GM19328 (cell line): ENCODE results near the gene DPP6.

Experiments used
- ATAC-seq: cut with Tn5 transposase; IDR thresholded peaks from one replicate; pipeline ENCODE4 v1.9.1; 2021; ENCODE audit warnings: mild to moderate bottlenecking, moderate library complexity; ENCODE audit not compliant: unreplicated experiment

Gene DPP6

GRCh38 chr7:154217688-154218340 lies 165.6 kb downstream of the DPP6 start:
- no peak for ATAC-seq

GRCh38 chr7:154231732-154232131 lies 179.5 kb downstream of the DPP6 start:
- ATAC-seq, result no peak

GRCh38 chr7:154232700-154233099 lies 180.5 kb downstream of the DPP6 start:
- ATAC-seq, result no peak

GRCh38 chr7:154241988-154242387 lies 189.8 kb downstream of the DPP6 start:
- no peak for ATAC-seq

- no peak for ATAC-seq
These were observed 190.5 kb downstream of the DPP6 start for GRCh38 chr7:154242709-154243108.

- no peak for ATAC-seq
These were observed 199.8 kb downstream of the DPP6 start for GRCh38 chr7:154252046-154252445.

GRCh38 chr7:154253810-154254209 lies 201.6 kb downstream of the DPP6 start:
- no peak for ATAC-seq

- ATAC-seq, result no peak
These were observed 203.1 kb downstream of the DPP6 start for GRCh38 chr7:154255324-154255723.

GRCh38 chr7:154256150-154256549 lies 204.0 kb downstream of the DPP6 start:
- no peak for ATAC-seq

GRCh38 chr7:154259396-154259795 lies 207.2 kb downstream of the DPP6 start:
- no peak for ATAC-seq

- no peak for ATAC-seq
These were observed 235.2 kb downstream of the DPP6 start for GRCh38 chr7:154287356-154287755.

GRCh38 chr7:154289119-154289518 lies 236.9 kb downstream of the DPP6 start:
- no peak for ATAC-seq

- no peak for ATAC-seq
These were observed 244.2 kb downstream of the DPP6 start for GRCh38 chr7:154296443-154296842.

- ATAC-seq, result no peak
These were observed 247.5 kb downstream of the DPP6 start for GRCh38 chr7:154299736-154300135.

GRCh38 chr7:154302380-154302779 lies 250.2 kb downstream of the DPP6 start:
- no peak for ATAC-seq

- ATAC-seq, result no peak
These were observed 252.0 kb downstream of the DPP6 start for GRCh38 chr7:154304231-154304630.

GRCh38 chr7:154304740-154305700 lies 252.8 kb downstream of the DPP6 start:
- no peak for ATAC-seq

GRCh38 chr7:154306036-154306435 lies 253.8 kb downstream of the DPP6 start:
- no peak for ATAC-seq

GRCh38 chr7:154308928-154309327 lies 256.7 kb downstream of the DPP6 start:
- ATAC-seq, result no peak

- ATAC-seq, result no peak
These were observed 257.9 kb downstream of the DPP6 start for GRCh38 chr7:154310114-154310513.

- no peak for ATAC-seq
These were observed 272.0 kb downstream of the DPP6 start for GRCh38 chr7:154324196-154324595.

- ATAC-seq, result no peak
These were observed 274.2 kb downstream of the DPP6 start for GRCh38 chr7:154326421-154326820.
